GM18870 (cell line): ENCODE data around the gene PLXND1.

Experiments used
- ATAC-seq: cut with Tn5 transposase; IDR thresholded peaks from one replicate; pipeline ENCODE4 v1.9.1; 2021; ENCODE audit warnings: moderate library complexity; ENCODE audit not compliant: unreplicated experiment

The PLXND1 gene

GRCh38 chr3:129627350-129628168 is 21.1 kb upstream of the PLXND1 start:
- ATAC-seq = peak; percentile 7

- peak; percentile 58 for ATAC-seq
Observed at GRCh38 chr3:129626744-129627349, 20.4 kb upstream of the PLXND1 start.

- no peak for ATAC-seq
Observed at GRCh38 chr3:129625072-129625874, 18.8 kb upstream of the PLXND1 start.

GRCh38 chr3:129624347-129625071 is 18.0 kb upstream of the PLXND1 start:
- ATAC-seq = no peak

- ATAC-seq = no peak
Observed at GRCh38 chr3:129623447-129624118, 17.1 kb upstream of the PLXND1 start.

GRCh38 chr3:129622933-129623332 is 16.5 kb upstream of the PLXND1 start:
- no peak for ATAC-seq

- ATAC-seq = no peak
Observed at GRCh38 chr3:129622226-129622874, 15.9 kb upstream of the PLXND1 start.

GRCh38 chr3:129621626-129622225 is 15.2 kb upstream of the PLXND1 start:
- ATAC-seq = no peak

- no peak for ATAC-seq
Observed at GRCh38 chr3:129620828-129621559, 14.5 kb upstream of the PLXND1 start.

GRCh38 chr3:129619726-129620162 is 13.3 kb upstream of the PLXND1 start:
- no peak for ATAC-seq

GRCh38 chr3:129618901-129619671 is 12.6 kb upstream of the PLXND1 start:
- no peak for ATAC-seq

GRCh38 chr3:129618186-129618820 is 11.8 kb upstream of the PLXND1 start:
- no peak for ATAC-seq

GRCh38 chr3:129617381-129618185 is 11.1 kb upstream of the PLXND1 start:
- ATAC-seq = no peak

- peak; percentile 47 for ATAC-seq
Observed at GRCh38 chr3:129616713-129617112, 10.2 kb upstream of the PLXND1 start.

- ATAC-seq = no peak
Observed at GRCh38 chr3:129616291-129616690, 9.8 kb upstream of the PLXND1 start.

GRCh38 chr3:129615751-129616281 is 9.3 kb upstream of the PLXND1 start:
- no peak for ATAC-seq
